Activated naive CD8-positive, alpha-beta T cell treated with anti-CD3 and anti-CD28 coated beads, Interleukin-2, amount 10 ng/mL, durations not matched to agents 7 days and 5 days (primary cell): Measurements from ENCODE around the gene PHKA2. TPM values are rescaled to one million over a fixed set of nuclear protein-coding genes. Genes with fewer than 3 reads are reported as not detected.

Source experiments
- ATAC-seq: fragments of 150-1000 bp; cut with Tn5 transposase; one replicate; pipeline ENCODE4 v1.10.0; 2021; ENCODE audit warnings: low read depth, moderate library complexity
- POLR2A ChIA-PET: fragments of 350-600 bp; sonication (Branson Sonifier 250); formaldehyde crosslinking; loops from one replicate; lab custom pipeline; 2021; ENCODE audit warnings: antibody characterized with exemption; lab: Charles Lee
- DNase-seq: peaks from one replicate; pipeline ENCODE4 v3.0.0; 2021
- H3K27ac Mint-ChIP-seq: one replicate; pipeline ENCODE4 v1.8.0; 2022; ENCODE audit warnings: mild to moderate bottlenecking, mixed read lengths
- H3K27me3 Mint-ChIP-seq: one replicate; pipeline ENCODE4 v1.8.0; 2022; ENCODE audit warnings: mild to moderate bottlenecking, moderate library complexity, mixed read lengths
- H3K36me3 Mint-ChIP-seq: one replicate; pipeline ENCODE4 v1.8.0; 2021; ENCODE audit warnings: mild to moderate bottlenecking, mixed read lengths
- H3K4me1 Mint-ChIP-seq: one replicate; pipeline ENCODE4 v1.8.0; 2021; ENCODE audit warnings: mixed read lengths
- H3K4me3 Mint-ChIP-seq: one replicate; pipeline ENCODE4 v1.8.0; 2022; ENCODE audit warnings: mild to moderate bottlenecking, moderate library complexity, mixed read lengths
- H3K9me3 Mint-ChIP-seq: one replicate; pipeline ENCODE4 v1.8.0; 2021; ENCODE audit warnings: mixed read lengths
- total RNA-seq, 2 experiments: library from RNA; stranded (reverse); gene quantifications; one replicate each; pipeline ENCODE4 v1.2.3, GENCODE V29; 2021

Gene PHKA2
- total RNA-seq, 2 experiments from 2014 or later, result 31.0 to 32.7 TPM

DNA sequence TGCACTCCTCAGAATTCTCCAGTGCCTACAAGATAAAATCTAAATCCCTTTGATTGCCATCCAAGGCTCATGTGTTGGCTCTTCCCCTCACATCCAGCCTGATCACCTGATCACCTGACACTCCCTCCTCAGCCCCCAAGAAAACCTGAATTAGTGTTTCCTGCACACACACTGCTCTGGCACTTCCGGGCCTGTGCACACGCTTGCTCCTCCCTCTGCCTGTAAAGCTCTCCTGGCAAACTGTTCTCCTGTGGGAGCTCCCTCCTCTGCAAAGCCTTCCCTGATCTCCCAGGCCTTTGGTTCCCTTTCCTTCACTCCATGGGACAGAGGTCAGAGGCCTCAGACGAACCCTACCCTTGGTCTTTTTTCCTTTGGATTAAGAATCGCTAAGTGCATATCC, 19.9 kb downstream of the PHKA2 start:
- H3K36me3 Mint-ChIP-seq, result no peaks in the 10 kb centered on the region
- POLR2A ChIA-PET, result no interaction called here
- peak overlapping the region; percentile 14 for H3K27ac Mint-ChIP-seq
- H3K9me3 Mint-ChIP-seq, result no peaks in the 10 kb centered on the region
- peaks cover 11% of the 10 kb centered on the region for H3K4me1 Mint-ChIP-seq
- no peak for DNase-seq
- H3K4me3 Mint-ChIP-seq, result no peak overlapping the region
- no peak for ATAC-seq
- H3K27me3 Mint-ChIP-seq, result no peaks in the 10 kb centered on the region

DNA sequence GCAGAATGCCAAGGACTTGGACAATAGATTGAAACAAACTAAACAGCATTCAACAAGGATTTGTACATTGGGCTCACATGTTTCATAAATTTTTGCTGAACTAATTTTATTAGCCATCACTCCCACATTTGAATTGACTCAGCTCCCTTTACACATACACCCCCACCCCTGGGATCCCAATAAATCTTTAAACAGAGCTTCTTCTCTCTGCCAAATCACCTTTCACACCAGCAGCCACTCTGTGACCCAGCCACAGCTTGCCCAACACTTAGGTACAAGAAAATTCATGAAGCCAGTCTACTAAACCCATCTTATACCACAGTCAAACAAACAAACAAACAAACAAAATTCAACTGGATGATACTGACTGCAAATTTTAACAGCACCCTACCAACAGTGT, 21.6 kb downstream of the PHKA2 start:
- H3K27ac Mint-ChIP-seq, result no peak overlapping the region
- H3K4me3 Mint-ChIP-seq, result no peak overlapping the region
- no peak for DNase-seq
- no peaks in the 10 kb centered on the region for H3K9me3 Mint-ChIP-seq
- H3K36me3 Mint-ChIP-seq, result no peaks in the 10 kb centered on the region
- H3K4me1 Mint-ChIP-seq, result peaks cover 11% of the 10 kb centered on the region
- ATAC-seq, result no peak
- POLR2A ChIA-PET, result no interaction called here
- no peaks in the 10 kb centered on the region for H3K27me3 Mint-ChIP-seq

DNA sequence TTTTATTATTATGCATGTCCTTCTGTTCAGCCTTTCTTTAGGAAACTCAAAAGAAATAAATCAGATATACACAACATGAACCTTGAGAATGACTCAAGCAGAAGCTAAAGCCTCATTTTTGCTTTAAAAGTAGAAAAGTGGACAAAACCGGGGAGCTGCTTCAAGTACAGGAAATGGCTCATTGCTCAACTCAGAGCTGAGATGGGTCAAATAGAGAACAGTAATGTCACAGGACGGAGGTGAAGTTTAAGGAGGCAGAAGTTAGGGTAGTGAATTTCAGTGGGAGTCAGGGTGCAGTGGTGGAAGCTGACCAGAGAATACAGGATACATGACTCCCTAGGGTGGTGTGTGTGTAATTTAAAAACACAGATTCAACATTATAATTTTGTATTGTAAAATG, 22.2 kb downstream of the PHKA2 start:
- Mint-ChIP-seq H3K9me3 (no peaks in the 10 kb centered on the region), H3K4me3 (no peak overlapping the region), H3K27ac (no peak overlapping the region), H3K27me3 (no peaks in the 10 kb centered on the region), H3K4me1 (peaks cover 11% of the 10 kb centered on the region), H3K36me3 (no peaks in the 10 kb centered on the region)
- no peak for DNase-seq
- POLR2A ChIA-PET, result no interaction called here
- no peak for ATAC-seq

DNA sequence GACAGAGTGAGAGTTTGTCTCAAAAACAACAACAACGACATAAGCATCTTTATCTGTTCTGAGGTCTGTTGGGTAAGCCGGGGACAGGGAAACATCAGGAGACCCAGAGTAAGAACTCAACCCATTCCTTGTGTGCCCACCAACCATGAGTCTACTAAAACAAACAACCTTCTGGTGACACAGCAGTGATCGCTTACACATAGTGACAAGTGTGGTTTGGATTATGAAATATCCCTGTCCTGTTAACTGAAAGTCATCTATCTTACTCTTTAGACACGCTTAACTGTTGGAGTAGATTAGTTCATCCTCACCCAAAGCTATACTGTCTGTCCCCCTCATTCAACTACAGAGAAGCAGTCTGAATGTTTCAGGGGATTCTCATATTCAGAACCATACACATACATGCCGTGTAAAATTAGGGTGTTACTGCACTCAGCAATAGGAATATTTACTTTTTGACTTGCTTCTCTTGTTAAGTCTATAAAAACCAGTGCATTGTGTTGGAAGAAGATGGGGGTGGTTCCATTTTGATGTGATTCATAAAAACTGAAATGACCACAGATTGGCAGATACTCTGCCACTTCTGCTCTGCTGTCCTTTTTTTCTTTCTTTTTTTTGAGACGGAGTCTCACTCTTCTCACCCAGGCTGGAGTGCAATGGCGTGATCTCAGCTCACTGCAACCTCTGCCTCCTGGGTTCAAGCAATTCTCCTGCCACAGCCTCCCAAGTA, 27.4 kb downstream of the PHKA2 start:
- H3K4me1 Mint-ChIP-seq, result peaks cover 6% of the 10 kb centered on the region
- H3K27me3 Mint-ChIP-seq, result no peaks in the 10 kb centered on the region
- DNase-seq, result no peak
- no peak overlapping the region for H3K27ac Mint-ChIP-seq
- ATAC-seq, result no peak
- H3K4me3 Mint-ChIP-seq, result no peak overlapping the region
- POLR2A ChIA-PET, result no interaction called here
- no peaks in the 10 kb centered on the region for H3K36me3 Mint-ChIP-seq
- H3K9me3 Mint-ChIP-seq, result no peaks in the 10 kb centered on the region

DNA sequence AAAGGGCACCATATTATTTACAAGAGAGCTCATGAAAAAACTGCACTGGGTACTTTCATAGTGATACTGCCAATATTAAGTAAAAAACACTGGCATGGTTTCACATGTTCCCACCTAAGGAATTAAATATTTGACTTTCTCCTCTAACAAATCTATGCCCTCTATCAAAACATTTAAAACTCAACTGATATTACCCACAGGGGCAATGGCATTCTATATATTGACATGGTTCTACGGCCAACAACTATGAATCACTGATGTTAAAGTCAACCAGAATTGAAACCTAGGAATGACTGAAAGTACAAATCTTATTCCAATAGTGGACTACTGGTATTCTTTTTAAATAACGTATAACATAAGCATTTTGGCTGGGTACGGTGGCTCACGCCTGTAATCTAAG, 28.2 kb downstream of the PHKA2 start:
- POLR2A ChIA-PET, result no interaction called here
- Mint-ChIP-seq H3K4me1 (peaks cover 6% of the 10 kb centered on the region), H3K36me3 (no peaks in the 10 kb centered on the region), H3K9me3 (no peaks in the 10 kb centered on the region), H3K27ac (no peak overlapping the region), H3K27me3 (no peaks in the 10 kb centered on the region), H3K4me3 (no peak overlapping the region)
- no peak for ATAC-seq
- no peak for DNase-seq

DNA sequence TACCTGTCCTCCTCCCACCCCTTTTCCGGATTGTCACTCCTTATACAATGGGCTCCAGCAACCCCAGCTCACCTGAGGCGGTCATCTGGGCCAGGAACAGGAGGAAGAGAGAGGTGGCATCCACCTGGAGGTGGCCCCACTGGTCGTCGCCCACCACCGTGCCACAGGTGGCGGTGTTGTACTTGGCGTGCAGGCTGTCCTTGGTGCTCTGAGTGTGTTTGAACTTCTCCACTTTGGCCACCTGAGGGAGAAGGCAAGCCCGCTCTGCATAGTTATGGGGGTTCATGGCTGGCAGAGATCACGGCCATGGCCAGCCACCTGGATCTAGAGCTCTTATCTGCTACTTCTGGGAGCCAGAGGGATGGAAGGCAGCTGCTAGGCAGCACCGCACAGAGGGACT, 32.9 kb downstream of the PHKA2 start:
- POLR2A ChIA-PET, result no interaction called here
- no peaks in the 10 kb centered on the region for H3K27me3 Mint-ChIP-seq
- DNase-seq, result no peak

DNA sequence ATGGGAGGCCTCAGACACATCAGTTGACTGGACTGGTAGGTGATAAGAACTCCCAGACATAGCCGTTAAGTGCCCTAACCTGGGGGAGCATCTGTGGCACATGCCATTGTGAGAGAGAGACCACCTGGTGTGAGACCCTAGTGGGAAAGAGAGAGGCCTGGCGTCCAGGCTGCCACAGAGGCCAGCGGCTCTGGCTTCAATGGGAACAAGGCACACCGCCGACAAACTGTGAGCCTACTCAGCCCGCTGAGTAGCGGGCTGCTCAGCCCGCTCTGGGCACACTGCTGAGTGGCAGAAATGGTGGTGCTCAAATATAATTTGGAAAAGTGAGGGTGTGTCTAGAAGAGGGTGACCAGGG, 34.0 kb downstream of the PHKA2 start:
- ATAC-seq, result no peak
- peaks cover 2% of the 10 kb centered on the region for H3K36me3 Mint-ChIP-seq
- peaks cover 3% of the 10 kb centered on the region for H3K4me1 Mint-ChIP-seq
- DNase-seq, result no peak
- H3K4me3 Mint-ChIP-seq, result no peak overlapping the region
- no peaks in the 10 kb centered on the region for H3K9me3 Mint-ChIP-seq
- H3K27ac Mint-ChIP-seq, result no peak overlapping the region
- H3K27me3 Mint-ChIP-seq, result no peaks in the 10 kb centered on the region
- POLR2A ChIA-PET, result no interaction called here

More for the DNA sequence above, 32.9 kb downstream of the PHKA2 start:
- H3K4me3 Mint-ChIP-seq, result no peak overlapping the region
- H3K9me3 Mint-ChIP-seq, result no peaks in the 10 kb centered on the region
- H3K27ac Mint-ChIP-seq, result no peak overlapping the region
- peaks cover 3% of the 10 kb centered on the region for H3K4me1 Mint-ChIP-seq
- H3K36me3 Mint-ChIP-seq, result peaks cover 2% of the 10 kb centered on the region
- no peak for ATAC-seq

DNA sequence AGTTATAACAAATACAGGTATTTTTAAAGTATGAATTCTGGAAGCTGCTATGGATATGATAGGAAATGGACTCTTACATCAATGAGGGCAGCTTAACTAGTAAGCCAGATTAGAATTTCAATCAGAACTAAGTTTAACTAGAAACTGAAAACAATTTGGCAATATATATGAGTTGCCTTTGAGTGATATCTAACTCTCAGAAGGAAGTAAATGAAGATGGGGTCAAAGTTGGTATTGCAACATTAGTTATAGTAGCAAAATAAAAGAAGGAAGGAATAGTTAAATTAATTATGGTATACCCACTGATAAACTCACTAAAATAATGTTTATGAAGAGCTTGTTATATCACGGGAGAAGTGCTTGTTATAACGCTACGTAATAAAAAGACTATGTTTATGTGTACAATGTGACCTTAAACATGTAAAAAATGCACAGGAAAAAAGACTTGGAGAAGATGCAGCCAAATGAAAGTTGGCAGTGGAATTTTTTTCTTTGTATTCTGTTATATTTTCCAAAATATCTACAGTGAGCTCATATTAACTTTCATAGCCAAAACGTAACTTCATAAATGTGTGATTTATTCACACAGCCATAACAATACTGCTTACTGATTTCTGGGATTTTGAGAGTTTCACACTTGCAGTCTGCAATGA, 34.5 kb downstream of the PHKA2 start:
- no peak for ATAC-seq
- H3K27ac Mint-ChIP-seq, result no peak overlapping the region
- H3K27me3 Mint-ChIP-seq, result no peaks in the 10 kb centered on the region
- H3K4me1 Mint-ChIP-seq, result peaks cover 3% of the 10 kb centered on the region
- no peak for DNase-seq
- no peak overlapping the region for H3K4me3 Mint-ChIP-seq
- POLR2A ChIA-PET, result no interaction called here
- peaks cover 2% of the 10 kb centered on the region for H3K36me3 Mint-ChIP-seq
- H3K9me3 Mint-ChIP-seq, result no peaks in the 10 kb centered on the region

DNA sequence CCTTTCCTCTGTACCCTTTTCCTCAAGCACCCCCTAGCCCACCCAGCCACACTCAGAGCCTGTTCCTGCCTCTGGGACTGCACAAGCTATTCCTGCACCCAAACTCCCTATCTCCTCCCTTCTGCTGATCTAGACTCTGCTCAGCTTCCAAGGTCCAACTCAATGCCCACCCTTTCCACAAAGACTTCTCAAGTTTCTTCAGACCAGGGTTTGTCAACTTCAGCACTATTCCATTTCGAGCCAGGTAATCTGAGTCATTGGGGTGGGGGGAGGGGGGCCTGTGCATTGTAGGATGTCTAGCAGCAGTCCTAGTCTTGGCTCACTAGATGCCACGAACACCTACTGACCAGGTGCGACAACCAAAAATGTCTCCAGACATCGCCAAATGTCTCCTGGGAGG, 37.3 kb downstream of the PHKA2 start:
- Mint-ChIP-seq H3K9me3 (no peaks in the 10 kb centered on the region), H3K27ac (peak overlapping the region; percentile 69), H3K36me3 (peaks cover 4% of the 10 kb centered on the region), H3K4me3 (no peak overlapping the region), H3K27me3 (no peaks in the 10 kb centered on the region), H3K4me1 (no peaks in the 10 kb centered on the region)
- DNase-seq, result no peak
- ATAC-seq, result no peak
- POLR2A ChIA-PET, result no interaction called here

DNA sequence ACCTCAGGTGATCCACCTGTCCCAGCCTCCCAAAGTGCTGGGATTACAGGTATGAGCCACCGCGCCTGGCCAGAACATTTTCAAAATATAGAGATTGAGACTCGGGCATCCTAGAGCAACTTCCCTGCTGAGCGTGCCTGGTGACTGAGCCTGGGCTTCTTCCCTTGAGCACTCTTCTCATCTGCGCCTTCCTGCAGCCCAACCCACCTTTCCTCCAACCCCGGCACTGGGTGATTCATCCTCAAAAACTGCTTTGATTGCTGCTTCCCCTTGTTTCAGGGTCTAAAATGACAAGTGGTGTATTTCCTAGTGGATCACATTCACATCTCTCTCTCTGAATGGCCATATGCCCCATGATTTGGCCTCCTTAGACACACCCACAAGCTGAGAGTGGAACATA, 37.8 kb downstream of the PHKA2 start:
- no peak for ATAC-seq
- no peak for DNase-seq
- POLR2A ChIA-PET, result no interaction called here
- Mint-ChIP-seq H3K4me3 (no peak overlapping the region), H3K9me3 (no peaks in the 10 kb centered on the region), H3K27ac (peak overlapping the region; percentile 69), H3K4me1 (no peaks in the 10 kb centered on the region), H3K27me3 (no peaks in the 10 kb centered on the region), H3K36me3 (peaks cover 4% of the 10 kb centered on the region)

DNA sequence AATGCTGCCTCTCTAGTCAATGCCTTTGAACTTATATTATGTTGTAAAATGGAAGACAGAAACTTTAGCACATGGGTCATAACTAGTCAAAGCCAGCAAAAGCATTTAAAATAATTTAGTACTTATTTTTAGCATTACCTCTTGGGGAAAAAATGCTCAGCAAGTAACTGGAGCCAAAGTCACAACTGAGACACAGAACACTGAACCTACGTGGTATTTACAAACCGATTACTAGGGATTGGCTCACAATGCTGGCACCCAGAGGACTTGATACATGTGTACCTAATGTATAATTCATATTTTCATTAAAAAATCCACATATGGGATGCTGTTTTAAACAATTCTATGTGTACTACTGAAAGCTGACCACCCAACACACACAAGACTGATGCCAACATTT, 38.4 kb downstream of the PHKA2 start:
- Mint-ChIP-seq H3K4me1 (no peaks in the 10 kb centered on the region), H3K9me3 (no peaks in the 10 kb centered on the region), H3K36me3 (peaks cover 4% of the 10 kb centered on the region), H3K27me3 (no peaks in the 10 kb centered on the region), H3K4me3 (no peak overlapping the region), H3K27ac (no peak overlapping the region)
- POLR2A ChIA-PET, result no interaction called here
- DNase-seq (no peak), ATAC-seq (no peak)

DNA sequence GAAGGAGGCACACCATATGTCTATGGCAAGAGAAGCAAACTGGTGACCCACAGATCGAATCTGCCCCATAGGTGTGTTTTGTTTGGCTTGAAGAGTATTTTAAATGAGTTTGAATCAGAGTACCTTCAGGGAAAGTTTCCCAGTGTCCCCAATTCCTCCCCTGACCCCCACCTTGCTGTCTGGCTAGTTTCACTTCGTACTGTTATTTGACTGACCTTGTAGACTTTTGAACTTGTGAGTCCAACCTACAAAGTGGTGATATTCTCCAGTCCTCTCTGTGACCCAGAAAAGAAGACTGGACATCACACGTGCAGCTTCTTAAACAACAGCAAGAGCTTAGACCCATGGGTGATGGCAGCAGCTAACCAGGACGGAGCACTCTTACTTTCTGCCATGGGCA, 39.4 kb downstream of the PHKA2 start:
- Mint-ChIP-seq H3K27ac (no peak overlapping the region), H3K4me1 (no peaks in the 10 kb centered on the region), H3K4me3 (no peak overlapping the region), H3K27me3 (no peaks in the 10 kb centered on the region), H3K36me3 (peaks cover 4% of the 10 kb centered on the region), H3K9me3 (no peaks in the 10 kb centered on the region)
- DNase-seq, result no peak
- no peak for ATAC-seq
- POLR2A ChIA-PET, result no interaction called here

DNA sequence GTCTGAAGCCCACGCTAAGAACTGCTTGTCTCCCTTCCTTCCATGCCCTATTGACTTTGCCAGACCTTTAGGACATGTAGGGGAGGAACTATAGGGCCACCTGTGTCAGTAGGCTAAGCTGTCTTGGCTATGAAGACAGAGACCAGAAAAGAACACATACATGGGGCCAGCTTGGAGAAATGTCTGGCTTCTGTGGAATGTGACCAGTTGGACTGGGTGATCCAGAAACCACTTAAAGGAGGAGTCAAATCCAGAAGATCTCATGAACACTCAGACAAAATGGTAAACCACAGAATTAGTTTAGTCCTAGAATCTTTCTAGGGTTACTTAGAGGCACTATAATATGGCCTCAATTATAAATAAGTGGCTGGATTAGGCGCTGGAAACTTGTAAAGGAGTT, 42.0 kb downstream of the PHKA2 start:
- H3K9me3 Mint-ChIP-seq, result no peaks in the 10 kb centered on the region
- H3K27me3 Mint-ChIP-seq, result no peaks in the 10 kb centered on the region
- H3K4me3 Mint-ChIP-seq, result no peak overlapping the region
- no peak for ATAC-seq
- POLR2A ChIA-PET, result no interaction called here
- no peak overlapping the region for H3K27ac Mint-ChIP-seq
- DNase-seq, result no peak
- peaks cover 1% of the 10 kb centered on the region for H3K36me3 Mint-ChIP-seq
- H3K4me1 Mint-ChIP-seq, result no peaks in the 10 kb centered on the region

DNA sequence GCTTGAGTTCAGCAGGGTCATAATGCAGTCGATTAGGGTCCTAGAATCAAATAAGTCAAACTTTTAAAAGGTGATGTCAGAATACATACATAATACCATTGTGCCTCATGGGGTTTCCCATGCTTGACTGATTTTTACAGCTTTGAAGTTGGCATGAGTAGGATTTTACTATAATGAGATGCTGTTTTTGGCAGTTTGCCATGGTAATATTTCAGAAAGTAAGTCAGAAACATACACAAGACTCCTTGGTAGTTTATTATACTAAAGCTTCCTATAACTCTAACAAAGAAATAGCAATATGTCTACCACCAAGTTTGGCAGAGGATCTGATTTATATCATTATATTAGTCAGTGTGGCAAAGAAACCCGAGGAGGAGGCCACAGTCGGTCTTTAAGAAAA, 45.2 kb downstream of the PHKA2 start:
- Mint-ChIP-seq H3K27ac (no peak overlapping the region), H3K27me3 (no peaks in the 10 kb centered on the region), H3K36me3 (peaks cover 1% of the 10 kb centered on the region), H3K4me1 (no peaks in the 10 kb centered on the region), H3K4me3 (no peak overlapping the region), H3K9me3 (no peaks in the 10 kb centered on the region)
- ATAC-seq, result no peak
- no peak for DNase-seq
- POLR2A ChIA-PET, result no interaction called here
